Ovary (tissue), 9 donors: ENCODE results near the gene MAP1LC3B. TPM values are rescaled to one million over a fixed set of nuclear protein-coding genes. Genes with fewer than 3 reads are reported as not detected.

Experiments
- DNase-seq, 5 donors: peaks; one replicate each; pipeline ENCODE4 v3.0.0-alpha.2; 2019 to 2020
- H3K27ac ChIP-seq, 2 donors: fragments of 200-600 bp; one replicate each; pipeline versions ENCODE4 v1.5.1 to v1.8.0; 2019 to 2022
- H3K27me3 ChIP-seq: fragments of 200-600 bp; one replicate; pipeline ENCODE4 v1.8.0; 2022
- H3K36me3 ChIP-seq: fragments of 200-600 bp; sonication (generic); one replicate; pipeline ENCODE4 v1.5.1; 2019
- H3K4me1 ChIP-seq: one replicate; pipeline ENCODE4 v1.8.1; 2013; ENCODE audit warnings: mild to moderate bottlenecking, moderate library complexity; ENCODE audit not compliant: insufficient read depth
- H3K4me3 ChIP-seq: fragments of 200-600 bp; sonication (generic); one replicate; pipeline ENCODE4 v1.5.1; 2017
- H3K9me3 ChIP-seq, 2 donors: fragments of 200-600 bp in 1 of 2; sonication (generic) in 1 of 2; one replicate each; pipeline versions ENCODE4 v1.5.1 to v1.8.1; 2013 to 2019; ENCODE audit warnings: mild to moderate bottlenecking in 1 of 2, moderate library complexity in 1 of 2
- CTCF ChIP-seq, 3 donors: fragments of 450-650 bp in 2 of 3; fragments of 200-600 bp in 1 of 3; IDR thresholded peaks; one replicate each; pipeline versions ENCODE4 v1.5.1 to v1.8.0; 2016 to 2022; ENCODE audit warnings: antibody characterized with exemption in 3 of 3, mild to moderate bottlenecking in 1 of 3
- EP300 ChIP-seq: sonication (generic); formaldehyde crosslinking; IDR thresholded peaks from one replicate; pipeline ENCODE4 v1.6.1; 2017; ENCODE audit warnings: antibody characterized with exemption
- POLR2A ChIP-seq: fragments of 450-650 bp; IDR thresholded peaks from one replicate; pipeline ENCODE4 v1.6.1; 2017; ENCODE audit warnings: antibody characterized with exemption, mild to moderate bottlenecking, moderate library complexity
- WGBS, 3 donors: extraction: QIAGEN DNeasy Blood & Tissue Kit in 1 of 3; methylation state at CpG; one replicate each; pipeline versions ENCODE4 v1.1.5 to v1.1.7; 2013 to 2017; 5-methylcytosine and 5-hydroxymethylcytosine counted together
- intact Hi-C, 4 donors: fragments of 100-400 bp; cut with DNase I; formaldehyde crosslinking; loops; one replicate each; pipeline versions ENCODE4 v1.11.0 to v1.15.1; 2022 to 2023
- polyA plus RNA-seq, 2 donors: library from polyadenylated mRNA; stranded (reverse); fragments of 200-250 nt in 1 of 2; fragments of 350-450 nt in 1 of 2; fragmentation: Illumina TruSeq in 1 of 2; extraction: RNeasy Lipid Tissue Mini Kit (QIAGEN cat#74804) in 1 of 2; gene quantifications; one replicate each; pipeline ENCODE4 v1.2.3, GENCODE V29; 2013 to 2014
- total RNA-seq, 7 donors: library from RNA; depleted of rRNA in 2 of 7; stranded (reverse); fragments of >200 nt in 2 of 7; fragmentation: NEBNext Ultra II Directional in 3 of 7; extraction: Animal tissue kit (Norgen Biotek cat#: 25700) in 3 of 7; gene quantifications; one replicate each; pipeline versions ENCODE4 v1.1.0 to v1.2.4, GENCODE V29; 2016 to 2023
- donor health status: DM: no; HTN: no; CAD: no; lungs with moderate emphysema.
- donor health status: DM: no; HTN: no; CAD: no.
- donor health status: Bipolar disorder and iron deficiency.
- donor health status: DM: yes; HTN: yes; CAD: no.
- donor health status: DM: no; HTN: no; CAD: no.
- donor health status: DM: yes; HTN: yes; CAD: no.

The MAP1LC3B gene
- total and polyA plus RNA-seq, 9 donors = 32.9 to 110 (median 44.6) TPM

GRCh38 chr16:87392821-87393679 lies 914 bp downstream of the MAP1LC3B start:
- TF ChIP-seq EP300 (no peak), CTCF (IDR thresholded peaks at IDR 0.05) (peak in 1 of 3 donors; percentile 25), POLR2A (peak; percentile 26)
- Histone ChIP-seq H3K27me3 (no peaks in the 10 kb centered on the region), H3K9me3 (no peaks in the 10 kb centered on the region), H3K36me3 (no peaks in the 10 kb centered on the region), H3K4me1 (peaks cover 3% of the 10 kb centered on the region), H3K4me3 (peak overlapping the region; percentile 88), H3K27ac (peak overlapping the region; percentile 77 to 83)
- intact Hi-C loops = loop anchor here in 2 of 4 donors (5.0 kb wide), 2 partner anchors 76 to 244 kb away; partner anchors contain the start of gene C16orf95 (in 1 of the 2)
- DNase-seq = peak; percentile 48 to 70 (median 66)
- 0 to 1% (median 1%) methylated on average over 49 to 53 of the region's 53 CpGs for WGBS, 3 donors

- Histone ChIP-seq H3K27me3 (no peaks in the 10 kb centered on the region), H3K4me1 (peaks cover 3% of the 10 kb centered on the region), H3K4me3 (peak overlapping the region; percentile 88), H3K27ac (no peak overlapping the region), H3K9me3 (no peaks in the 10 kb centered on the region), H3K36me3 (no peaks in the 10 kb centered on the region)
- 70 to 83% (median 75%) methylated on average over 6 of the region's 6 CpGs for WGBS, 3 donors
- intact Hi-C loops = loop anchor here in 2 of 4 donors (5.0 kb wide), 2 partner anchors 76 to 244 kb away; partner anchors contain the start of gene C16orf95 (in 1 of the 2)
- no peak for TF ChIP-seq POLR2A
- no peak for TF ChIP-seq EP300
- TF ChIP-seq CTCF (IDR thresholded peaks at IDR 0.05) = no peak
- peak in 1 of 5 donors; percentile 18 for DNase-seq
Observed at GRCh38 chr16:87393680-87394055, 1.5 kb downstream of the MAP1LC3B start.

GRCh38 chr16:87395181-87395842 lies 3.2 kb downstream of the MAP1LC3B start:
- Histone ChIP-seq H3K36me3 (no peaks in the 10 kb centered on the region), H3K9me3 (no peaks in the 10 kb centered on the region), H3K4me1 (peaks cover 3% of the 10 kb centered on the region), H3K27me3 (no peaks in the 10 kb centered on the region), H3K27ac (no peak overlapping the region), H3K4me3 (no peak overlapping the region)
- no peak for TF ChIP-seq POLR2A
- no peak for TF ChIP-seq EP300
- TF ChIP-seq CTCF (IDR thresholded peaks at IDR 0.05) = no peak
- intact Hi-C loops = loop anchor here in 1 of 4 donors (5.0 kb wide), 1 partner anchor 242 kb away; no protein-coding TSS in a partner anchor
- peak in 1 of 5 donors; percentile 6 for DNase-seq
- 52 to 65% (median 58%) methylated on average over 7 of the region's 7 CpGs for WGBS, 3 donors

- TF ChIP-seq CTCF (IDR thresholded peaks at IDR 0.05) (no peak), POLR2A (no peak), EP300 (no peak)
- Histone ChIP-seq H3K36me3 (no peaks in the 10 kb centered on the region), H3K9me3 (no peaks in the 10 kb centered on the region), H3K27ac (no peak overlapping the region), H3K27me3 (no peaks in the 10 kb centered on the region), H3K4me1 (no peaks in the 10 kb centered on the region), H3K4me3 (no peak overlapping the region)
- WGBS, 3 donors = 87 to 91% (median 89%) methylated on average over 19 of the region's 19 CpGs
- peak in 2 of 5 donors; percentile 14 to 30 for DNase-seq
- intact Hi-C loops = loop anchor here in 1 of 4 donors (5.0 kb wide), 1 partner anchor 82 kb away; no protein-coding TSS in a partner anchor
Observed at GRCh38 chr16:87404764-87405625, 12.9 kb downstream of the MAP1LC3B start.
